HG02870 (cell line): ENCODE data around the gene IFITM5.
"Not testable (repeated sequence)": the region's sequence is repeated elsewhere in the genome, so short reads cannot be mapped to it uniquely, and the experiment has no call there.

Source experiments
- ATAC-seq: cut with Tn5 transposase; IDR thresholded peaks from one replicate; pipeline ENCODE4 v1.9.1; 2021; ENCODE audit warnings: mild to moderate bottlenecking, moderate library complexity; ENCODE audit not compliant: unreplicated experiment

The IFITM5 gene

GRCh38 chr11:296171-297050, 2.9 kb downstream of the IFITM5 start:
- no peak for ATAC-seq

- ATAC-seq: no peak
Measured at GRCh38 chr11:295351-296170, 3.8 kb downstream of the IFITM5 start.

GRCh38 chr11:294780-295179, 4.5 kb downstream of the IFITM5 start:
- no peak for ATAC-seq

GRCh38 chr11:293852-294661, 5.3 kb downstream of the IFITM5 start:
- no peak for ATAC-seq

GRCh38 chr11:293271-293851, 6.0 kb downstream of the IFITM5 start:
- ATAC-seq: no peak

- ATAC-seq: no peak
Measured at GRCh38 chr11:292211-293121, 6.9 kb downstream of the IFITM5 start.

GRCh38 chr11:291281-292210, 7.8 kb downstream of the IFITM5 start:
- ATAC-seq: no peak

- no peak for ATAC-seq
Measured at GRCh38 chr11:290621-291231, 8.6 kb downstream of the IFITM5 start.

GRCh38 chr11:289712-290620, 9.4 kb downstream of the IFITM5 start:
- ATAC-seq: no peak

- ATAC-seq: no peak
Measured at GRCh38 chr11:289398-289711, 10.0 kb downstream of the IFITM5 start.

GRCh38 chr11:288478-289397, 10.6 kb downstream of the IFITM5 start, which contains the start of gene PGGHG:
Gene PGGHG, plus strand, starts transcription at chr11:289126. Its CDS starts 691 bp downstream, at chr11:289817.
- peak; percentile 67 for ATAC-seq

- no peak for ATAC-seq
Measured at GRCh38 chr11:287821-288477, 11.4 kb downstream of the IFITM5 start.

GRCh38 chr11:286977-287820, 12.1 kb downstream of the IFITM5 start:
- ATAC-seq: not testable (repeated sequence)

- ATAC-seq: no peak
Measured at GRCh38 chr11:285894-286220, 13.5 kb downstream of the IFITM5 start.
